HCEC 1CT (cell line): Measurements from ENCODE around the gene MSI2.

Source experiments
- DNase-seq: peaks from one replicate; pipeline ENCODE4 v3.0.0-alpha.2; 2017

The MSI2 gene

DNA sequence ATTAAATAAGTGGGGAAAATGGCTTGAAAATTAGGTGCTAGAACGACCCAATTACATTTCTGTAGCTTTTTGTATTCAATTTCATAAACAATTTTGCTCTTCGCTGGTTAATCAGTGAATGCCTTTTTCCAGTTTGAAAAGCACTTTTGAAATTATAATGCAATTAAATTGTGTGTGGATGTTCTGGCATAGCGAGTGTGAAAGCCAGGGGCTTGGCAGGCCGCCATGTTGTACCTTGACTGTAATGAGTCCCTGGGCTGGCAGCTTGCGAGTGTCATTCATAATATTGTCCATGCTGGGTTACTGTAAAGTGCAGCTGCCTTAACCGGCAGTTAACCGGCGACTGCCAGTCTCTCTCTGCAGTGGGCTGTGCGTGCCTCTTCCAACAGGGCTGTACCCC, 310.9 kb downstream of the MSI2 start:
- no peak for DNase-seq

GRCh38 chr17:57568340-57568739, 312.0 kb downstream of the MSI2 start:
- no peak for DNase-seq

DNA sequence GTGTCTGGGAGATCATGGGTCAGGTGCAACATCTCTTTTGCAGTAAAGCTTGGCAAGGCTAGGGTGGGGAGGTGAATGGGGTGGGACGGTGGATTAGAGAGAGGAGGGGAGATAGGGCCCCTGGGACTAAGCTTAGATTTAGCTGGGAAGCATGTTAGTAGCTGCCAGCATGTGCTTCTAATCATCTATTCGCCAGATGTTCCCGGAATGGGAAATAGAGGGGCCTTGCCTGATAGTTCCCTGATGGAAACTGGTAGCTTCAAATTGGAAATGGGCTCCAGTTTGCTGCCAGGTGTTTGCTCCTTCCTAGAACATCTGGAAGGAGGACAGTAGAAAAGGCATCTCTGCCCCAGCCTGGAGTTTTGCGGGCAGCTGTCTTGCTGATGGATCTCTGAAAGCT, 312.7 kb downstream of the MSI2 start:
- no peak for DNase-seq

- no peak for DNase-seq
Observed at GRCh38 chr17:57569853-57570252, 313.5 kb downstream of the MSI2 start.

DNA sequence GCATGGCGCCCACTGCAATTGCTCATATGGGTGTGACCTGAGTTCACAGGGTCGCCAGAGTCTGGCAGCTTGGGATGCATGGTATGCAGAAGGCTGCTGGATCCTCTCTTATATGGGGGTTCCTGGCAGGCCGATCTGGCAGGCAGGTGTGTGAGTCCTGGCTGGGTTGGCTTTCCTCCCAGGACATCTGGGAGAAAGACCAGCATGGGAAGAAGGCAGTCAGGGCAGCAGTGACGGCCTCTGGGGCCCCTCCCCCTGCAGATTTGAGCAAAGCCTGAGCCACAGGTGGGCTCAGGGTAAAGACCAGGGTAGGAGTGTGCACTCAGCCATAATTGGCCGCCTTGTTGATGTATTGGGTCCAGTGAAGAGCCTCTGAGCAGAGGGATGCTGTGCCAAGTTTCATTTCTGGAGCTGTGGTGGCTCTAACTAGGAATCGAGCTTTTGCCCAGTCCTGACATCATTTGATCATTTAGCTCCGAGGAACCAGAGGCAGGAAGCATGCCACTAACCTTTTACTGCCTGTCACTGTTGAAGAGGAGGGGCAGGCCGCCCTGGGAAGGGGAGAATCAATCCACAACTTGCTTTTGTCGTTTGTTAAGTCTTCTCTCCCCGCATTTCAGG, 314.5 kb downstream of the MSI2 start:
- no peak for DNase-seq

- no peak for DNase-seq
Observed at GRCh38 chr17:57572062-57572461, 315.7 kb downstream of the MSI2 start.

GRCh38 chr17:57572600-57572999, 316.3 kb downstream of the MSI2 start:
- no peak for DNase-seq

GRCh38 chr17:57574040-57574513, 317.8 kb downstream of the MSI2 start:
- no peak for DNase-seq

GRCh38 chr17:57576744-57577143, 320.4 kb downstream of the MSI2 start:
- DNase-seq, result no peak

DNA sequence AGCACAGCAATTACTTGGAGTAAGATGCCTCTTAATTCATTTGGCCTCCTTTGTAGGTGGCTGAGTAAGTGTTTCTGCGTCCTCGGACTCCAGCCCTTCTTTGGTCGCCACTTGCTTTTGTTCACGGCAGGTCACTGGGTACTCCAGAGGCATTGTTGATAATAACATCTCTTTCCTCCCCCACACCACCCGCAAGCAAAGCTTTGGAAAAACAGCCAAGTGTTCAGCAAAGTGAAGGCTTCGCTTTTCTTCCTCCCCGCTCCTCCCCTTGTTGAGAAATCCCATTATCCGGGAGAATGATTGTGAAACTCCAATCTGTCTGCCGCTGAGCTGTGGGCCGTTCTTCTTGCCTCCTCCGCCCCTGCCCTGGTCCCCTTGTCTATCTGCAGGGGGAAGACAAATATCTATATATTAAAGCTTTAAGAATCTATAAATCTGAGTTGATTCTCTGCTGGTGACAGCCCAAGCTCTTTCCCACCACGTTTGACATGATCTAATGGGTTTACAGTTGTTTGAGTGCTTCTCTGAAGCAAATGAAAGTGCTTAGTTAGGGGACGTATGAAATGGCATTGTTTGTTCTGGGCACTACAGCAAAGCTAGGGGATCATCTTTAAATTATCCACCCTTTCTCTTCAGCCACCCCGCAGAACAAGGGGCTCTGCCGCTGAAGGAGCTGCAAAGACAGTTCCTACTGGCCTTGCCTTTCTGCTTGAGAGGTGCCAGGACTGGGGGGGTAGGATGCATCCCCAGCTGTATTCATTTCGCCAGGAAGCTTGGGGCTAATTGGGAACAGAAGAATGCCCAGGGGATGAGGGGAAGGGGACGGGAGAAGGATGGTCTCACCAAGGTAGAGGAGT, 321.7 kb downstream of the MSI2 start:
- peak; percentile 65 for DNase-seq

DNA sequence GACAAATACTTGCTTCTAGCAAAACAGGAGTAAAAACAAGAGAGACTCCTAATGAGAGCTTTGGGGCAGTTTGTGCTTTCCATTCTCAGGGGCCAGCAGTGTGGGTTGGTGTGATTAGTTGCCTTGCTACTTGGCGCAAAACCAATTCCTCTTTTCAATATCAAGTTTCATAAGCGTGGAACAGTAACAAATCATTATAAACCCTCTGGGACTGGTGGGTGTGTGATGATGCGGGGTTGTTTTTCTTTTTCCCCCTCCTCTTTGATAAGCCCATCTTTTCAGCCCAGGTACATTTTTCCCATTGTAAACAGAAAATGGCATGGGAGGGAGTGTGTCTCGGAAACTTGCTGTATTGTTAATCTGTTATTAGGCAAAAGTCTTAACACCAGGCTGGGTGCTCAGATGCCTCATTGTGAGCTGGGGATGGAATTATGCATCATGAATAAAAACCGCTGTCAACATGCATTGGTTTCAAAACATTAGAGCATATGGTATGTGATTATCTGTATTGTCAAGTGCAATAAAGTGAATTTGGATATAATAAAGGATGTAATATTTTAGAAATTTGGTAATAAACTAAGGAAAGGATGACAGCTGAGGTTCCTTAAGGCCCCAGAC, 322.4 kb downstream of the MSI2 start:
- no peak for DNase-seq

GRCh38 chr17:57579245-57579644, 322.9 kb downstream of the MSI2 start:
- DNase-seq, result no peak

DNA sequence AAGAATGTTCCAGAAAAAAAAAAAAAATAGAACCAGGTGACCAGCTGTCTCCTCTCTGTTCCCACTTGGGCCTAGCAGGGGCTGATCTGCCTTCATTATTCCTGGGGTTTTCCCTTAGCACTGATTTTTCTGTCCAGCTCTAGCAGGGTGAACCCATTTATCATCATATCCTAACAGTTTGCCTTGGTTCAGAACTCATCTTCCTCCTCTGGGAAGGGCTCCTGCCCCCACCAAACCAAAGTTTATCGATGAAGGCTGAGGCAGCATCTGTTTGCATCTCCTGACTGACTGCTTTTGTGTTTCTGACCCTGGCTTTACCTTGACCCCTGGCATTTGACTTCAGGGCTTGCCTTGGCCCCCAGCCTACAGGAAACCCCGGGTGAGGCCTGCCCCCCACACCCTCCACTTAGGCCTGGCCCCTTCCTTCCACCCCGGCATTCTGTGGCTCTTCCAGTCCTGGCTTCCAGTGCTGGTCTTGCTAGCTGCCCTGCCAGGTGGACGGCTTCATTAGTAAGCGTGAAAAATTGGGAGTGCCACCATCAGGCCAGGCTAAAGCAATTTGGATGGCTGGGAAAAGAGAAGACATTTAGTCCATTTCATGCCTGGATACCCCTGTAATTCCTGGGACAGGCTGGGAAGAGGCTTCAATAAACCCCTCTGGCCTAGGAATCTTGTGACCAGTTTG, 323.9 kb downstream of the MSI2 start:
- no peak for DNase-seq

- no peak for DNase-seq
Observed at GRCh38 chr17:57582881-57583756, 326.8 kb downstream of the MSI2 start.

- no peak for DNase-seq
Observed at GRCh38 chr17:57584050-57584551, 327.8 kb downstream of the MSI2 start.

GRCh38 chr17:57585341-57586195, 329.2 kb downstream of the MSI2 start:
- DNase-seq, result no peak

GRCh38 chr17:57586196-57586740, 329.9 kb downstream of the MSI2 start:
- no peak for DNase-seq

- no peak for DNase-seq
Observed at GRCh38 chr17:57586742-57587141, 330.4 kb downstream of the MSI2 start.

DNA sequence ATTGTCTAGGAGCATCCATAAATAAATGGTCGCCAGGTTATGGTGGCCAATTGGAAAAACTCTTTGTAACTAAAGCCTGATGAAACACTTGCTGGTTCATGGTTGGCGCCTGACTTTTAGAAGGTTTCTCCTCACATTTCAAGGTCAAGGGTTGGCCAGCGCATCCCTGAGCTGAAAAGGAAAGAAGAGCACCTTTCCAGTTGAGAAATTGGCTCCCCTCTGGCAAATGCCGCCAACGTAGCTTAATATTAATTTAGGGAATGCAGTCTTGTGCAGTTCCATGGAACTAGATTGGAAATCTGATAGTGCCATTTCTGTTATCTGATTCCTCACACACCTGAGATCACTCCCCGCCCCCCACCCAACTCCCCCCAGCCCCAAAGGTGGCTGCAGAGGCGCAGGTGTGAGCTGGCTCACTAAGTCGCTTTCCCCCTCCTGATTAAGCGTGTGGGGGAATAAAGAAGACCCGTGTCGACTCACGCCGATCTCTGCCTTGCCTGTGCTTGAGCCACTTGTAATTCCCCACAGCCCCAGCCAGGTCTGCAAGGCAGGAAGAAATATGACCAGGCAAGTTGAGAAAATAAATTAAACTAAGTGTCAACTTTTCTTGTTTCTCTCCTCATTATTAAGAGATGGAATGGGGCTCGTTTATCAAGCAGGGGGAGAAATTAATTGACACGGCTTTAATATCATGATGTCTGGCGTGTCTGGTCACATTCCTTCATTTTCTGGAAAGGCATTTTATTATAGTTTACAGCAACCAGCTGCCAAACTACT, 331.1 kb downstream of the MSI2 start:
- DNase-seq, result no peak

DNA sequence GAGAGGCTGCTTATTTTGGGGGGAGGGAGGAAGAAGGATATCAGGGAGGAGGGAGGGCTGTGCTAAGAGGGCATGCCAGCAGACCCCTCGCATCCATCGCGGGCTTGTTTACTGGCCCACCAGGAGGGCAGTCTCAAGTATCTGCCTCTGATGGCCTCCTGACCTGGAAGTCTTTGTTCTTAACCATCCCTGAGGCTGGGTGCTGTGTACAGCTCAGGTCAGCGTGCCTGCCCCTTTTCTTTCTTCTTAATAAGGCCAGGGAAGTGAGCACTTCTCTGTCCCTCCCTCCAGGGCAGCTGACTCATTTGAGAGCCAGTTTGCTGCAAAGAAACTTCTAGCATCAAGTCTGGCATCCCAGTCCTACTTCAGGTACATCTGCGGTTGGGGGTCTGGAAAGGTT, 331.8 kb downstream of the MSI2 start:
- DNase-seq, result no peak
